GM12801 (cell line): ENCODE results near the gene EFCAB12.

Experiments used
- CTCF ChIP-seq: IDR thresholded peaks from one replicate; pipeline ENCODE4 v1.5.1; 2011; ENCODE audit warnings: control low read depth; ENCODE audit not compliant: insufficient read length; ENCODE audit errors: extremely low read depth

Gene EFCAB12

DNA sequence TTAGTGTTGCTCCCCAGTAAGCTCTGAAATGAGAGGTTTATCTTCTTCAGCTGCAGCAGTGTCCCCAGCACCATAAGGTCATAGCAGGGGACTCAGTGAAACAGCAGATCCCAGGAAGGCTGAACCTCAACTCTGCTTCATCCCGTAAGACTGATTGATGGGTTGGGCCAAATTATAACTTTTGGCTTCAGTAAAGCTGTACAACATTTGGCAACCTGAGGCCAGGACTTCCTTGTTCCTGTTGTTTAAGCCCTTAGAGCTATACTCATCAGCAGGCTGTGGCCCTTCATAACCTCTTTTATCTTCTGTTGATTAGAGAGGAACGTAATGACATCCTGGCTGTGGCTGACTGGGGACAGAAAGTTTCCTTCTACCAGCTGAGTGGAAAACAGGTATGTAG, 40.6 kb upstream of the EFCAB12 start:
- TF ChIP-seq CTCF = no peak

DNA sequence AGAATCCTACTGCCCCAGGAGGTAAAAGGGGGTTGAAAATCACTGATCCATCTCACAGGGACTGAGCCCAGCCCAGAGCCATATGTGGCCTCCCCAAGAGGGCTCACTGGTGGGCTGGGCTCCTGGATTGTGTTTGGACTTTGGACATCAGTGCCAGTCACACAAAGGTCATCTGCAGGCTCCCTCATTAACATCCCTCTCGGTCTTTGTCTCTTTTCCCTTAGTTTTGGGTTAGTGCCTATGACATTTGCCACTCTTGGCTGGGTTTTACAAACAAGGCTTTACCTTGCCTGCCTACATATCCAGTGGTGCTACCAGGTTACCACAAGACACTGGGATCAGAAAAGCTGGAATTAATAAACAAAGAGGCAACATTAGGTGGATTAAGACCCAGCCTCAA, 39.5 kb upstream of the EFCAB12 start:
- no peak for TF ChIP-seq CTCF

DNA sequence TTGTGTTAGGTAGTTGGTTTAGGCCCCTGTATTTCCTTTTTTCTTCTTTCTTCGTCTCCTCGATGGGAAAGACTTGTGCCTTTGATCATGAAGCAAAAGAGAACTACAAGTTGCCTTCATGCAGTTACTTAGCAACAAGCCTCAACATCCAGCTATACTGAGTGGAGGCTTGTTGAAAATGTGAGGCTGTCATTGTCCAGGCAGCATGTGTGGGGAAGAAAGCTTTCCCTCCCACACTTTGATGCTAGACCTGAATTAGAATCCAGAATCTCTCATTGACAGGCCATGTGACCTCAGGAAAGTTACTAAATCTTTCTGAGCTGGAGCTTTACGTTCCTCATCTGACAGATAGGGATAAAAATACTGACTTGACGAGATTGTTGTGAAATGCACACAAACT, 35.3 kb upstream of the EFCAB12 start:
- no peak for TF ChIP-seq CTCF

GRCh38 chr3:129463094-129463493, 34.7 kb upstream of the EFCAB12 start:
- no peak for TF ChIP-seq CTCF

DNA sequence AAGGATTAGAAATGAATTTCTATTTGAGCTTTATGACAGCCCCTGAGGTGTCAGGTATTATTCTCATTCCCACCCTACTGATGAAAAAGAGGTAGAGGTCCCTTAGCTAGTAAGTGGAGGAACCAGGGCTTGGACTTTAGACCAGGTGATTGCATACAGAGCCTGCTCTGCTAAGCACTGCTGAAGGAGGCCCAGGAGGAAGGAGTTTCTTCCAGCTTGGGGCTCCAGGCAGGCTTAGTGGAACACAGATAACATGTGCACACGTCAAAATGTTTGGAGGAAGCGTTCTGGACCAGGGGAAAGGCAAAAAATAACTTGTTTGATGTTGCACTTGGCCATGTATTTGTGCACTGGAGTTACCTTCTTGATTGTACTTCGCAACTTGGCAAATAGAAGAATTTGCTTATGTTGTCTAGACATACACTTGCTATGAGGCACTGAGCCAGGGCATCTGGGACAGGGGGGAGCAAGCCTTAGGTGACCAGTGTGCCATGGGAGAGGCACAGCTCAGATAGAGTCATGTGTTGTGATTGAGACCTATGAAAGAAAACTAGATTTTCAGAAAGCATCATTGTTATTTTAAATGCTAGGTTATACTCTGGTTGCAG, 34.0 kb upstream of the EFCAB12 start:
- no peak for TF ChIP-seq CTCF

GRCh38 chr3:129461461-129462146, 33.2 kb upstream of the EFCAB12 start:
- no peak for TF ChIP-seq CTCF

DNA sequence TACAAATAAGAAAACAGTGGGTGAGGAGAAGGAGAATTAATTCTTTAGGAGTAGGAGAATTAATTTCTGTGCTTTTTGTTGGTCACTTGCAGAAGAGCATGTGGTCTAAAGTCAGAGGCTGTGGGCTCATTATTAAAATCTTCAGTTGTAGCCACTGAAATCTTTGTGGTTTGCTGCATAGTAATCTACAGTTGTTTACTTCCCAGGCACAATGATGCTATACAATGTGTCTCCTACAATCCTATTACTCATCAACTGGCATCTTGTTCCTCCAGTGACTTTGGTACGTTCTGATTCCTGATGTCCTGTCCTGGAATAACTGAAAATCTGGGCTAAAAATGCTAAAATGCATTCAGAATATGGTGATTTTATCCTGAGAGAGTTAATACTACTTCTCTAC, 32.6 kb upstream of the EFCAB12 start:
- TF ChIP-seq CTCF = no peak
